GM19455 (cell line): ENCODE results near the gene POLD1.
A peak's percentile ranks its signal among the peaks of the same experiment; 100 is the strongest.
"Not testable (repeated sequence)": the region's sequence is repeated elsewhere in the genome, so short reads cannot be mapped to it uniquely, and the experiment has no call there.

Experiments used
- ATAC-seq: cut with Tn5 transposase; IDR thresholded peaks from one replicate; pipeline ENCODE4 v1.9.1; 2021; ENCODE audit not compliant: unreplicated experiment

The POLD1 gene

GRCh38 chr19:50390952-50391351 is 6.8 kb downstream of the POLD1 start:
- not testable (repeated sequence) for ATAC-seq

- no peak for ATAC-seq
These were observed 8.6 kb downstream of the POLD1 start for GRCh38 chr19:50392759-50393158.

GRCh38 chr19:50393589-50393988 is 9.4 kb downstream of the POLD1 start:
- no peak for ATAC-seq

- ATAC-seq = no peak
These were observed 9.9 kb downstream of the POLD1 start for GRCh38 chr19:50394017-50394416.

GRCh38 chr19:50398675-50399367 is 14.7 kb downstream of the POLD1 start:
- no peak for ATAC-seq

- no peak for ATAC-seq
These were observed 15.2 kb downstream of the POLD1 start for GRCh38 chr19:50399368-50399745.

- no peak for ATAC-seq
These were observed 17.7 kb downstream of the POLD1 start for GRCh38 chr19:50401605-50402450.

- ATAC-seq = no peak
These were observed 18.6 kb downstream of the POLD1 start for GRCh38 chr19:50402544-50403301.

- ATAC-seq = no peak
These were observed 22.1 kb downstream of the POLD1 start for GRCh38 chr19:50406156-50406820.

GRCh38 chr19:50406829-50407228 is 22.7 kb downstream of the POLD1 start:
- ATAC-seq = no peak

GRCh38 chr19:50409347-50409746 is 25.2 kb downstream of the POLD1 start:
- no peak for ATAC-seq

- ATAC-seq = no peak
These were observed 26.0 kb downstream of the POLD1 start for GRCh38 chr19:50410109-50410508.

GRCh38 chr19:50412419-50412818 is 28.3 kb downstream of the POLD1 start:
- no peak for ATAC-seq

- ATAC-seq = no peak
These were observed 28.9 kb downstream of the POLD1 start for GRCh38 chr19:50413096-50413495.

- no peak for ATAC-seq
These were observed 29.4 kb downstream of the POLD1 start for GRCh38 chr19:50413531-50413930.

GRCh38 chr19:50414864-50415660 is 30.9 kb downstream of the POLD1 start:
- ATAC-seq = no peak

GRCh38 chr19:50415661-50416033 is 31.5 kb downstream of the POLD1 start:
- ATAC-seq = peak; percentile 48

- ATAC-seq = no peak
These were observed 32.2 kb downstream of the POLD1 start for GRCh38 chr19:50416034-50416977.
